GM12873 (cell line): ENCODE measurements around the gene TMEM245.

ENCODE experiments used
- CTCF ChIP-seq: IDR thresholded peaks from 2 replicates; pipeline ENCODE4 v1.5.1; 2012; ENCODE audit warnings: low read depth, mild to moderate bottlenecking, moderate library complexity, low read length, control low read depth; ENCODE audit not compliant: insufficient read depth; ENCODE audit errors: missing control alignments

Gene TMEM245

GRCh38 chr9:108978205-108978604 is 141.5 kb downstream of the TMEM245 start:
- TF ChIP-seq CTCF = no peak

- TF ChIP-seq CTCF = no peak
Observed at GRCh38 chr9:108973895-108974294, 145.9 kb downstream of the TMEM245 start.

- no peak for TF ChIP-seq CTCF
Observed at GRCh38 chr9:108972626-108973209, 147.0 kb downstream of the TMEM245 start.

GRCh38 chr9:108972186-108972585 is 147.6 kb downstream of the TMEM245 start:
- TF ChIP-seq CTCF = no peak

GRCh38 chr9:108967916-108968315 is 151.8 kb downstream of the TMEM245 start:
- no peak for TF ChIP-seq CTCF
